A549 (cell line): ENCODE measurements around the gene MVD.

Experiments
- BCL3 ChIP-seq: fragments of >200 bp; sonication (Bioruptor Twin); formaldehyde crosslinking; IDR thresholded peaks from 3 replicates; pipeline ENCODE4 v1.6.1; 2016
- CHD4 ChIP-seq: fragments of 200-600 bp; sonication (generic); IDR thresholded peaks from 2 replicates; pipeline ENCODE4 v1.6.1; 2016; ENCODE audit warnings: antibody characterized with exemption, mild to moderate bottlenecking, borderline replicate concordance
- CTCF ChIP-seq: fragments of >200 bp; sonication (Bioruptor Twin); formaldehyde crosslinking; IDR thresholded peaks from 3 replicates; pipeline ENCODE4 v1.5.1; 2016
- EP300 ChIP-seq, 2 experiments: fragments of >200 bp; sonication (Bioruptor Twin); formaldehyde crosslinking; IDR thresholded peaks; 2 replicates in 1 of 2; 3 replicates in 1 of 2; pipeline ENCODE4 v1.6.1; 2016 to 2017
- HEYL ChIP-seq: fragments of 250-450 bp; sonication (Bioruptor Pico); IDR thresholded peaks from 2 replicates; pipeline ENCODE4 v1.8.0; 2021; ENCODE audit warnings: mild to moderate bottlenecking, moderate library complexity
- MAX ChIP-seq: IDR thresholded peaks from 2 replicates; pipeline ENCODE4 v1.6.1; 2012
- MYC ChIP-seq: IDR thresholded peaks from 2 replicates; pipeline ENCODE4 v1.6.1; 2012; ENCODE audit warnings: mild to moderate bottlenecking, inconsistent platforms, low read length, improper control_type of control experiment, borderline replicate concordance
- POLR2A ChIP-seq: IDR thresholded peaks from 2 replicates; pipeline ENCODE4 v1.6.1; 2012; ENCODE audit warnings: mild to moderate bottlenecking, low read length
- RCOR1 ChIP-seq: fragments of 150-350 bp; IDR thresholded peaks from 2 replicates; pipeline ENCODE4 v1.6.1; 2014; ENCODE audit warnings: antibody characterized with exemption, low read length, low read depth
- REST ChIP-seq: fragments of 200-600 bp; sonication (generic); IDR thresholded peaks from 2 replicates; pipeline ENCODE4 v1.6.1; 2016; ENCODE audit warnings: antibody characterized with exemption, mild to moderate bottlenecking, moderate library complexity
- RFX5 ChIP-seq: fragments of 450-650 bp; IDR thresholded peaks from 2 replicates; pipeline ENCODE4 v1.7.1; 2014; ENCODE audit warnings: antibody characterized with exemption, mild to moderate bottlenecking, moderate library complexity
- SMC3 ChIP-seq: fragments of >200 bp; sonication (Bioruptor Twin); formaldehyde crosslinking; IDR thresholded peaks from 3 replicates; pipeline ENCODE4 v1.6.1; 2018; ENCODE audit warnings: inconsistent platforms
- TP53 ChIP-seq: fragments of 250-450 bp; sonication (Bioruptor Pico); IDR thresholded peaks from 2 replicates; pipeline ENCODE4 v1.5.0; 2021; ENCODE audit warnings: mild to moderate bottlenecking, moderate library complexity
- ZFP36 ChIP-seq: fragments of 450-650 bp; IDR thresholded peaks from 2 replicates; pipeline ENCODE4 v1.6.1; 2014; ENCODE audit warnings: borderline replicate concordance; ENCODE audit not compliant: partially characterized antibody

GRCh38 chr16:88705801-88706228, 42.9 kb upstream of the MVD start:
- TF ChIP-seq CTCF: no peak
- TF ChIP-seq HEYL (CRISPR knock-in tag): no peak
- no peak for TF ChIP-seq REST
- TF ChIP-seq ZFP36: no peak
- TF ChIP-seq BCL3: no peak
- no peak for TF ChIP-seq SMC3
- TF ChIP-seq RFX5: no peak
- TF ChIP-seq MYC: no peak
- TF ChIP-seq MAX: no peak
- no peak for TF ChIP-seq POLR2A
- no peak for TF ChIP-seq RCOR1
- TF ChIP-seq EP300 (IDR thresholded peaks at IDR 0.05): no peak
- no peak for TF ChIP-seq TP53 (CRISPR knock-in tag)
- TF ChIP-seq CHD4: no peak
